ENCODE data around the gene OGA. TPM values are rescaled to one million over a fixed set of nuclear protein-coding genes. Genes with fewer than 3 reads are reported as not detected.
"Not testable (repeated sequence)": the region's sequence is repeated elsewhere in the genome, so short reads cannot be mapped to it uniquely, and the experiment has no call there.

OGA gene
- total RNA-seq, 1 donor from 2014 or later: 275 TPM

- H3K9me3 ChIP-seq (ENCODE audit: low read depth): no peaks in the 10 kb centered on the region
- Mint-ChIP-seq H3K9me3 (no peaks in the 10 kb centered on the region), H3K4me1 (no peaks in the 10 kb centered on the region), H3K4me3 (no peak overlapping the region), H3K27me3 (ENCODE audit: insufficient read depth, low read depth) (no peaks in the 10 kb centered on the region), H3K27ac (no peak overlapping the region), H3K36me3 (peaks cover 50% of the 10 kb centered on the region)
- H4K20me1 ChIP-seq (ENCODE audit: low read depth): peaks cover 88% of the 10 kb centered on the region
- peaks cover 41% of the 10 kb centered on the region for H3F3A ChIP-seq (ENCODE audit: low read depth)
- H2AFZ ChIP-seq (replicated peaks): no peak overlapping the region
- H3K9ac ChIP-seq: no peak overlapping the region
- H3K4me2 ChIP-seq: no peak overlapping the region
- H3K79me2 ChIP-seq (ENCODE audit: low read depth): peaks cover 95% of the 10 kb centered on the region
- no peaks in the 10 kb centered on the region for H3K4me1 ChIP-seq
- no peak overlapping the region for H3K27ac ChIP-seq
- no peaks in the 10 kb centered on the region for H3K27me3 ChIP-seq
- no peak for DNase-seq (ENCODE audit: low spot score)
- H3K4me3 ChIP-seq: no peak overlapping the region
- peaks cover 61% of the 10 kb centered on the region for H3K36me3 ChIP-seq
- TF ChIP-seq EZH2phosphoT487 (IDR thresholded peaks at IDR 0.05) (no peak), CTCF (IDR thresholded peaks at IDR 0.05) (no peak), EZH2 (IDR thresholded peaks at IDR 0.05) (no peak)
Observed at GRCh38 chr10:101797403-101798059, 20.7 kb downstream of the OGA start.

- DNase-seq (ENCODE audit: low spot score): no peak
- TF ChIP-seq CTCF (IDR thresholded peaks at IDR 0.05) (no peak), EZH2 (IDR thresholded peaks at IDR 0.05) (no peak), EZH2phosphoT487 (IDR thresholded peaks at IDR 0.05) (no peak)
- Histone ChIP-seq H3K9ac (no peak overlapping the region), H2AFZ (replicated peaks) (no peak overlapping the region), H3K27me3 (no peaks in the 10 kb centered on the region), H3K4me3 (no peak overlapping the region), H3K27ac (no peak overlapping the region), H3K4me2 (no peak overlapping the region), H4K20me1 (ENCODE audit: low read depth) (peaks cover 67% of the 10 kb centered on the region), H3K36me3 (peaks cover 69% of the 10 kb centered on the region), H3K9me3 (ENCODE audit: low read depth) (no peaks in the 10 kb centered on the region), H3K4me1 (no peaks in the 10 kb centered on the region), H3F3A (ENCODE audit: low read depth) (peaks cover 71% of the 10 kb centered on the region), H3K79me2 (ENCODE audit: low read depth) (peaks cover 68% of the 10 kb centered on the region)
- Mint-ChIP-seq H3K27me3 (ENCODE audit: insufficient read depth, low read depth) (no peaks in the 10 kb centered on the region), H3K9me3 (no peaks in the 10 kb centered on the region), H3K4me3 (no peak overlapping the region), H3K27ac (no peak overlapping the region), H3K4me1 (no peaks in the 10 kb centered on the region), H3K36me3 (peaks cover 41% of the 10 kb centered on the region)
Observed at GRCh38 chr10:101793526-101793925, 24.7 kb downstream of the OGA start.

- H3K4me1 ChIP-seq: peaks cover 2% of the 10 kb centered on the region
- H3K79me2 ChIP-seq (ENCODE audit: low read depth): peaks cover 37% of the 10 kb centered on the region
- H3K9ac ChIP-seq: no peak overlapping the region
- peaks cover 35% of the 10 kb centered on the region for H3K36me3 Mint-ChIP-seq
- no peaks in the 10 kb centered on the region for H3K27me3 Mint-ChIP-seq (ENCODE audit: insufficient read depth, low read depth)
- no peak overlapping the region for H3K27ac Mint-ChIP-seq
- peaks cover 89% of the 10 kb centered on the region for H3F3A ChIP-seq (ENCODE audit: low read depth)
- H3K27me3 ChIP-seq: no peaks in the 10 kb centered on the region
- peaks cover 67% of the 10 kb centered on the region for H3K36me3 ChIP-seq
- no peak overlapping the region for H3K4me3 Mint-ChIP-seq
- no peak overlapping the region for H3K4me2 ChIP-seq
- no peaks in the 10 kb centered on the region for H3K9me3 ChIP-seq (ENCODE audit: low read depth)
- no peak overlapping the region for H2AFZ ChIP-seq (replicated peaks)
- DNase-seq (ENCODE audit: low spot score): no peak
- H3K9me3 Mint-ChIP-seq: no peaks in the 10 kb centered on the region
- no peak overlapping the region for H3K4me3 ChIP-seq
- peaks cover 58% of the 10 kb centered on the region for H4K20me1 ChIP-seq (ENCODE audit: low read depth)
- no peak overlapping the region for H3K27ac ChIP-seq
- no peaks in the 10 kb centered on the region for H3K4me1 Mint-ChIP-seq
- TF ChIP-seq EZH2 (IDR thresholded peaks at IDR 0.05) (no peak), EZH2phosphoT487 (IDR thresholded peaks at IDR 0.05) (no peak), CTCF (IDR thresholded peaks at IDR 0.05) (no peak)
Observed at GRCh38 chr10:101789686-101790085, 28.6 kb downstream of the OGA start.

GRCh38 chr10:101789231-101789630 is 29.0 kb downstream of the OGA start:
- H3K27ac ChIP-seq; DNase-seq (ENCODE audit: low spot score); H3K9me3 ChIP-seq (ENCODE audit: low read depth); H3K4me2 ChIP-seq; H3K27ac Mint-ChIP-seq; H3K9me3 Mint-ChIP-seq; H3K9ac ChIP-seq; H3K4me1 Mint-ChIP-seq; H2AFZ ChIP-seq (replicated peaks); H3K4me3 Mint-ChIP-seq; H3K4me3 ChIP-seq; H3K4me1 ChIP-seq; H3K27me3 ChIP-seq; H3K27me3 Mint-ChIP-seq (ENCODE audit: insufficient read depth, low read depth): not testable (repeated sequence)
- peaks cover 90% of the 10 kb centered on the region for H3F3A ChIP-seq (ENCODE audit: low read depth)
- peaks cover 35% of the 10 kb centered on the region for H3K36me3 Mint-ChIP-seq
- peaks cover 63% of the 10 kb centered on the region for H4K20me1 ChIP-seq (ENCODE audit: low read depth)
- peaks cover 33% of the 10 kb centered on the region for H3K79me2 ChIP-seq (ENCODE audit: low read depth)
- H3K36me3 ChIP-seq: peaks cover 64% of the 10 kb centered on the region

Measured in neural progenitor cell (in vitro differentiated cells).